ENCODE measurements around the gene SLC39A1.

- TF ChIP-seq POLR2AphosphoS5 (IDR thresholded peaks at IDR 0.05) (no peak), CTCF (IDR thresholded peaks at IDR 0.05) (no peak), POLR2A (IDR thresholded peaks at IDR 0.05) (no peak), EP300 (IDR thresholded peaks at IDR 0.05) (no peak)
Measured at GRCh38 chr1:153973071-153973470, 9.7 kb upstream of the SLC39A1 start.

All from upper lobe of left lung (tissue), 4 donors.